SJSA1 (cell line): ENCODE data around the gene GPALPP1. TPM values are rescaled to one million over a fixed set of nuclear protein-coding genes. Genes with fewer than 3 reads are reported as not detected.

Experiments
- DNase-seq, 2 experiments: peaks; one replicate each; pipeline ENCODE4 v3.0.0-alpha.2; 2015 to 2020; ENCODE audit warnings: low spot score in 2 of 2, low read depth in 1 of 2
- H3K27ac ChIP-seq: fragments of 250-450 bp; sonication (Bioruptor Pico); 2 replicates; pipeline ENCODE4 v1.5.1; 2020; ENCODE audit warnings: mild to moderate bottlenecking, moderate library complexity
- H3K27me3 ChIP-seq: fragments of 250-450 bp; sonication (Bioruptor Pico); replicated peaks from 2 replicates; pipeline ENCODE4 v1.5.1; 2020; ENCODE audit warnings: mild to moderate bottlenecking, moderate library complexity
- H3K36me3 ChIP-seq: fragments of 250-450 bp; sonication (Bioruptor Pico); 2 replicates; pipeline ENCODE4 v1.5.1; 2020; ENCODE audit warnings: mild to moderate bottlenecking
- H3K4me1 ChIP-seq: fragments of 250-450 bp; sonication (Bioruptor Pico); replicated peaks from 2 replicates; pipeline ENCODE4 v1.6.1; 2021; ENCODE audit warnings: mild to moderate bottlenecking
- H3K4me3 ChIP-seq: fragments of 250-450 bp; sonication (Bioruptor Pico); 2 replicates; pipeline ENCODE4 v1.5.1; 2020; ENCODE audit warnings: mild to moderate bottlenecking
- H3K9me3 ChIP-seq: fragments of 250-450 bp; sonication (Bioruptor Pico); replicated peaks from 2 replicates; pipeline ENCODE4 v1.5.1; 2020; ENCODE audit warnings: mild to moderate bottlenecking
- total RNA-seq: library from RNA; depleted of rRNA; stranded (reverse); fragments of >200 nt; shearing (Covaris generic); gene quantifications from 2 replicates; pipeline ENCODE4 v1.2.3, GENCODE V29; 2014

GPALPP1 gene
- total RNA-seq, 1 experiment from 2014 or later = 32.2 TPM

- Histone ChIP-seq H3K27me3 (no peaks in the 10 kb centered on the region), H3K27ac (no peak overlapping the region), H3K9me3 (no peaks in the 10 kb centered on the region), H3K36me3 (peaks cover 27% of the 10 kb centered on the region), H3K4me1 (no peaks in the 10 kb centered on the region), H3K4me3 (no peak overlapping the region)
- no peak for DNase-seq
Observed at GRCh38 chr13:45024847-45025246, 35.5 kb downstream of the GPALPP1 start.

GRCh38 chr13:45034342-45034741 is 45.0 kb downstream of the GPALPP1 start:
- no peak overlapping the region for H3K27ac ChIP-seq
- H3K9me3 ChIP-seq = no peaks in the 10 kb centered on the region
- no peak for DNase-seq

GRCh38 chr13:45036206-45036605 is 46.9 kb downstream of the GPALPP1 start:
- Histone ChIP-seq H3K9me3 (no peaks in the 10 kb centered on the region), H3K36me3 (peaks cover 10% of the 10 kb centered on the region), H3K4me3 (no peak overlapping the region), H3K27ac (no peak overlapping the region), H3K27me3 (no peaks in the 10 kb centered on the region), H3K4me1 (peaks cover 9% of the 10 kb centered on the region)
- no peak for DNase-seq

More at GRCh38 chr13:45034342-45034741, 45.0 kb downstream of the GPALPP1 start:
- Histone ChIP-seq H3K4me1 (no peaks in the 10 kb centered on the region), H3K27me3 (no peaks in the 10 kb centered on the region), H3K36me3 (peaks cover 10% of the 10 kb centered on the region), H3K4me3 (no peak overlapping the region)

- H3K4me3 ChIP-seq = no peak overlapping the region
- peaks cover 5% of the 10 kb centered on the region; the same call in 1 of the 2 replicates for H3K36me3 ChIP-seq
- no peaks in the 10 kb centered on the region for H3K27me3 ChIP-seq
- peaks cover 9% of the 10 kb centered on the region for H3K4me1 ChIP-seq
- DNase-seq = no peak
- peak overlapping the region; percentile 30; the same call in 1 of the 2 replicates for H3K27ac ChIP-seq
- no peaks in the 10 kb centered on the region for H3K9me3 ChIP-seq
Observed at GRCh38 chr13:45040173-45040572, 50.8 kb downstream of the GPALPP1 start.

GRCh38 chr13:45040622-45041021 is 51.3 kb downstream of the GPALPP1 start:
- Histone ChIP-seq H3K27ac (peak overlapping the region; percentile 30), H3K36me3 (peaks cover 5% of the 10 kb centered on the region; the same call in 1 of the 2 replicates), H3K27me3 (no peaks in the 10 kb centered on the region), H3K4me1 (peaks cover 9% of the 10 kb centered on the region), H3K9me3 (no peaks in the 10 kb centered on the region), H3K4me3 (no peak overlapping the region)
- peak; percentile 29 to 57 for DNase-seq

GRCh38 chr13:45042539-45042938 is 53.2 kb downstream of the GPALPP1 start:
- Histone ChIP-seq H3K9me3 (no peaks in the 10 kb centered on the region), H3K4me1 (peaks cover 9% of the 10 kb centered on the region), H3K27ac (no peak overlapping the region), H3K4me3 (no peak overlapping the region), H3K36me3 (no peaks in the 10 kb centered on the region), H3K27me3 (no peaks in the 10 kb centered on the region)
- no peak for DNase-seq

GRCh38 chr13:45046445-45046844 is 57.1 kb downstream of the GPALPP1 start:
- Histone ChIP-seq H3K36me3 (no peaks in the 10 kb centered on the region), H3K9me3 (no peaks in the 10 kb centered on the region), H3K27me3 (no peaks in the 10 kb centered on the region), H3K27ac (no peak overlapping the region), H3K4me1 (no peaks in the 10 kb centered on the region), H3K4me3 (no peak overlapping the region)
- no peak for DNase-seq

GRCh38 chr13:45047394-45048310 is 58.3 kb downstream of the GPALPP1 start:
- DNase-seq = peak; percentile 63 to 64
- no peak overlapping the region for H3K27ac ChIP-seq
- H3K9me3 ChIP-seq = no peaks in the 10 kb centered on the region
- H3K4me3 ChIP-seq = peak overlapping the region; percentile 18
- no peaks in the 10 kb centered on the region for H3K27me3 ChIP-seq
- no peaks in the 10 kb centered on the region for H3K4me1 ChIP-seq
- H3K36me3 ChIP-seq = no peaks in the 10 kb centered on the region

GRCh38 chr13:45048890-45049407 is 59.6 kb downstream of the GPALPP1 start:
- Histone ChIP-seq H3K9me3 (no peaks in the 10 kb centered on the region), H3K27ac (no peak overlapping the region), H3K27me3 (no peaks in the 10 kb centered on the region), H3K4me3 (no peak overlapping the region), H3K36me3 (no peaks in the 10 kb centered on the region), H3K4me1 (no peaks in the 10 kb centered on the region)
- no peak for DNase-seq

GRCh38 chr13:45049478-45049877 is 60.1 kb downstream of the GPALPP1 start:
- no peak overlapping the region for H3K4me3 ChIP-seq
- H3K27ac ChIP-seq = no peak overlapping the region
- H3K4me1 ChIP-seq = no peaks in the 10 kb centered on the region
- H3K9me3 ChIP-seq = no peaks in the 10 kb centered on the region
- no peaks in the 10 kb centered on the region for H3K27me3 ChIP-seq
- no peaks in the 10 kb centered on the region for H3K36me3 ChIP-seq
- DNase-seq = no peak

- no peak overlapping the region for H3K27ac ChIP-seq
- no peak for DNase-seq
- no peaks in the 10 kb centered on the region for H3K9me3 ChIP-seq
- H3K27me3 ChIP-seq = no peaks in the 10 kb centered on the region
- no peak overlapping the region for H3K4me3 ChIP-seq
- no peaks in the 10 kb centered on the region for H3K36me3 ChIP-seq
- peaks cover 12% of the 10 kb centered on the region for H3K4me1 ChIP-seq
Observed at GRCh38 chr13:45051315-45051714, 62.0 kb downstream of the GPALPP1 start.

- Histone ChIP-seq H3K36me3 (no peaks in the 10 kb centered on the region), H3K4me1 (peaks cover 14% of the 10 kb centered on the region), H3K9me3 (no peaks in the 10 kb centered on the region), H3K4me3 (no peak overlapping the region), H3K27me3 (no peaks in the 10 kb centered on the region), H3K27ac (peak overlapping the region; percentile 70)
- peak in 1 of 2 experiments; percentile 45 for DNase-seq
Observed at GRCh38 chr13:45055198-45055901, 66.0 kb downstream of the GPALPP1 start.

- DNase-seq = peak in 1 of 2 experiments; percentile 4
- H3K4me3 ChIP-seq = no peak overlapping the region
- no peaks in the 10 kb centered on the region for H3K9me3 ChIP-seq
- H3K4me1 ChIP-seq = peaks cover 14% of the 10 kb centered on the region
- H3K36me3 ChIP-seq = no peaks in the 10 kb centered on the region
- H3K27ac ChIP-seq = peak overlapping the region; percentile 70
- no peaks in the 10 kb centered on the region for H3K27me3 ChIP-seq
Observed at GRCh38 chr13:45055902-45056648, 66.7 kb downstream of the GPALPP1 start.
